ENCODE data around the gene CLCN6.

CLCN6 gene

GRCh38 chr1:11765661-11766428 lies 40.1 kb upstream of the CLCN6 start:
- no peak overlapping the region for H3K4me3 ChIP-seq (ENCODE audit: low read depth, low read length)
- no peak for TF ChIP-seq CTCF (IDR thresholded peaks at IDR 0.05; ENCODE audit: borderline replicate concordance, insufficient read depth, low read depth, low read length)

GRCh38 chr1:11766429-11766776 lies 39.6 kb upstream of the CLCN6 start:
- no peak for TF ChIP-seq CTCF (IDR thresholded peaks at IDR 0.05; ENCODE audit: borderline replicate concordance, insufficient read depth, low read depth, low read length)

GRCh38 chr1:11767922-11768704 lies 37.9 kb upstream of the CLCN6 start:
- H3K4me3 ChIP-seq (ENCODE audit: low read depth, low read length): no peak overlapping the region
- no peak for TF ChIP-seq CTCF (IDR thresholded peaks at IDR 0.05; ENCODE audit: borderline replicate concordance, insufficient read depth, low read depth, low read length)

More at GRCh38 chr1:11766429-11766776, 39.6 kb upstream of the CLCN6 start:
- no peak overlapping the region for H3K4me3 ChIP-seq (ENCODE audit: low read depth, low read length)

- H3K4me3 ChIP-seq (ENCODE audit: low read depth, low read length): no peak overlapping the region
- no peak for TF ChIP-seq CTCF (IDR thresholded peaks at IDR 0.05; ENCODE audit: borderline replicate concordance, insufficient read depth, low read depth, low read length)
Observed at GRCh38 chr1:11768821-11769220, 37.2 kb upstream of the CLCN6 start.

- H3K4me3 ChIP-seq (ENCODE audit: low read depth, low read length): no peak overlapping the region
- TF ChIP-seq CTCF (IDR thresholded peaks at IDR 0.05; ENCODE audit: borderline replicate concordance, insufficient read depth, low read depth, low read length): no peak
Observed at GRCh38 chr1:11769274-11769673, 36.7 kb upstream of the CLCN6 start.

- H3K4me3 ChIP-seq (ENCODE audit: low read depth, low read length): no peak overlapping the region
- TF ChIP-seq CTCF (IDR thresholded peaks at IDR 0.05; ENCODE audit: borderline replicate concordance, insufficient read depth, low read depth, low read length): no peak
Observed at GRCh38 chr1:11770011-11770410, 36.0 kb upstream of the CLCN6 start.

Measured in GM12875 (cell line).